Jurkat, Clone E6-1 (cell line): ENCODE measurements around the gene TXNDC8.

Experiments
- DNase-seq: peaks from one replicate; pipeline ENCODE4 v3.0.0-alpha.2; 2011; ENCODE audit warnings: low read depth, low spot score
- H3K4me3 ChIP-seq: 2 replicates; pipeline ENCODE4 v1.5.1; 2011; ENCODE audit warnings: mild to moderate bottlenecking, low read length, control low read depth, moderate library complexity

Gene TXNDC8

DNA sequence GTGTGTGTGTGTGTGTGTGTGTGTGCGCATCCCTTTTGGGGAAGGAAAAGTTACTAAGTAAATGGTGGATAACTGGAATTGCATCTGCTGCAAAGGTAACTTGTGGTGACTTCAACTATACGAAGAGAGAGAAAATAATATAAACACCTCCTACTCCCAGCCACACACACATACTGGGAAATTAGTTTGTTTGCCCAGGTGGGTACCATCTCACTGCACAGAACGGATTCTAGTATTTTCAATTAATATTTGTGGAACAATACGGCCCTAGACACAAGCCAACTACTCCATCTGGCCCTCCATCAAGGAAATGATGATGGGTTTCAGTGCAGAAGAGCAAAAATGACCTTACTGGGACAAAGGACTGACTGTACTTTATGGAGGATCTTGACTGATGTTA lies 49.2 kb downstream of the TXNDC8 start:
- no peak for DNase-seq
- no peak overlapping the region for H3K4me3 ChIP-seq

DNA sequence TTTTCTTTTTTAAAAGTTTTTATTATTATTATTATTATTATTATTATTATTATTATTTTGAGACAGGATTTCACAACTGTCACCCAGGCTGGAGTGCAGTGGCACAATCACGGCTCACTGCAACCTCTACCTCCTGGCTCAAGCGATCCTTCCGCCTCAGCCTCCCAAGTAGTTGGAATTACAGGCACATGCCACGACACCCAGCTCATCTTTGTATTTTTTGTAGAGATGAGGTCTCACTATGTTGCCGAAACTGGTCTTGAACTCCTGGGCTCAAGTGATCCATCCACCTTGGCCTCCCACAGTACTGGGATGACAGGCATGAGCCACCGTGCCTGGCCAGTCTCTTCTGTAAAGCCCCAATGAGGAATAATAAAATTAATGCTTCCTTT lies 50.4 kb downstream of the TXNDC8 start:
- H3K4me3 ChIP-seq = no peak overlapping the region
- DNase-seq = no peak

DNA sequence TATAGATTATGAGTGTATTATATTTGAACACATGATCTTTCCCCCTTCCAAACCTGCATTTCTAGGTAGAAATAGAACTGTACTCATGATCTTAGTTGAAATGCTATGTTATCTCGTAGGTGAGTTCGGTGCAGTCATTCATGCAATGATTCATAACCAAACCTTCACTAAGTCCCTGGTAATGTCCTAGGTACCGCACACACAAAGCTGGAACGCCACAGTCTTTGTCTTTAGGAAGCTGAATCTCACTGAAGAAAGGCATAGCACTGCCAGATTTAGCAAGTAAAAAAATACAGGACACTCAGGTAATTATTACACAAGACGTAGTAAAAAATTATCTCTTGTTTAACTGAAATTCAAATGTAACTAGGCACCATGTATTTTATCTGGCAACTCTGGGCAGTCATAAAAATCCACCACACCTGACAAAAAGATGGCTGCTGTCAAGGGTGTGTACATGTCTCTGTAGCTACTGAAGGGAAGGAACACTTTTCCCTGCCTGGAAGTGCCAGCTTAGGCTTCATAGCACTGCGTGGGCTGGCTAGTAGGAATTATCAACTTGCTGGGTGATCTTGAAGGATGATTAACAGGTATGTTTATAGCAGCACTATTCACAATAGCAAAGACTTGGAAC lies 53.3 kb downstream of the TXNDC8 start:
- H3K4me3 ChIP-seq = no peak overlapping the region
- no peak for DNase-seq

DNA sequence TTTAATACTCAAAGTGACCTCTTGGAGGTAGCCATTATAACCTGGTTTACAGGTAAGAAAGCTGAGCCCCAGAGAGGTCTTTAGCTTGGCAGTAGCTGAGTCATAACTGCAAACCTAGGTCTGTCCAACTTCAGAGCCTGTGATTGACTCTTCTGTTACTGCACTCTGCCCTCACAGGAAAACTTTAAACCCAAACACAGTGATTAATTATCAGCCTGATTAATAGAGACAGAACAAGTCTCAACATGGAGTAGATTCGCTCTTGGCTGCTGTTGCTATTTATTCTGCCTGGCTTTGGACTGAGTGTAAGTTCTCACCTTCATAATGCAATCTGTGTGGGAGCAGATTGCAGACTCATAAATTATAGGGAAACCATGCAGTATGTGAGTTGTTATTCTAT lies 53.9 kb downstream of the TXNDC8 start:
- no peak for DNase-seq
- no peak overlapping the region for H3K4me3 ChIP-seq

DNA sequence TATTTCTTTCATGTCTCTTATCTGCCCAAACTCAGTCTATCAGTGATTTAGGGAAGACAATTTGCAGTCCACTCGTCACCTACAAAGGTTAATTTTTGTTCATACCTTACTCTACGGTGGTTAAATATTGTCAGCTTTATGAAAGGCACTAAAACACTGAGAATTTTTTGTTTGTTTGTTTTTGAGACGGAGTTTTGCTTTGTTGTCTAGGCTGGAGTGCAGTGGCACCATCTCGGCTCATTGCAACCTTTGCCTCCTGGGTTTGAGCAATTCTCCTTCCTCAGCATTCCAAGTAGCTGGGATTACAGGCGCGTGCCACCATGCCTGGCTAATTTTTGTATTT lies 55.0 kb downstream of the TXNDC8 start:
- H3K4me3 ChIP-seq = no peak overlapping the region
- no peak for DNase-seq

DNA sequence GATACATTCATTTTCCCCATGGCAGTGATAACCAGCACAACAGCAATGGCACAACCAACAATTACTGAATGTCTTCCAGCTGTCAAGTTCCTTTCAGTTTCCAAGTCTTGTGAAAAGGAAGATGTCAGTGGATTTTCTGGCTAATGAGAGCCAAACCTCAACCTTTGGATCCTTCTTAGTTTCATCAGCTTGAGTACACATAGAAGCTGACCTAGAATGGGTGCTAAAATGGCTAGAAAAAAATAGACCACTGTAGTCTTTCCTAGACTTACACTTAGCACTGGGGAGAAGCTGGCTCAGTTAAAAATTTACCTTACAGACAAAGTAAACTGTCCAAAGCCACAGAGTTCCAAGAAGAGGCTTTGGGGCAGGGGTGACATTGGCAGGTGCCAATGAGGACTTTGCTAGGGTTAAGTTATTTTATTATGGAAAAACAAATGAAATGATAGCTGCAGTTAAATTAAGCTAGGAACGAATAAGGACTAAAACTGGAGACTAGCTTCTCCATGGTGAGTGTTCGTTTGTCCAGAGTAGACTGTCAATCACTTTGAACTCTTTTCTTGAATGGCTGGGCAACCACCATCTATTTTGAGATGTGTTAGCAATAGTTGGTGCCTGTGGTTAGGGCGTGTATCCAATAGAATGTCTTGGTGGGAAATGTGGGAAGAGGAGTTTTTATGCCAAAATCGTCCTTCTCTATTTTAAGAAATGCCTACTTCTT lies 55.5 kb downstream of the TXNDC8 start:
- H3K4me3 ChIP-seq = no peak overlapping the region
- no peak for DNase-seq

DNA sequence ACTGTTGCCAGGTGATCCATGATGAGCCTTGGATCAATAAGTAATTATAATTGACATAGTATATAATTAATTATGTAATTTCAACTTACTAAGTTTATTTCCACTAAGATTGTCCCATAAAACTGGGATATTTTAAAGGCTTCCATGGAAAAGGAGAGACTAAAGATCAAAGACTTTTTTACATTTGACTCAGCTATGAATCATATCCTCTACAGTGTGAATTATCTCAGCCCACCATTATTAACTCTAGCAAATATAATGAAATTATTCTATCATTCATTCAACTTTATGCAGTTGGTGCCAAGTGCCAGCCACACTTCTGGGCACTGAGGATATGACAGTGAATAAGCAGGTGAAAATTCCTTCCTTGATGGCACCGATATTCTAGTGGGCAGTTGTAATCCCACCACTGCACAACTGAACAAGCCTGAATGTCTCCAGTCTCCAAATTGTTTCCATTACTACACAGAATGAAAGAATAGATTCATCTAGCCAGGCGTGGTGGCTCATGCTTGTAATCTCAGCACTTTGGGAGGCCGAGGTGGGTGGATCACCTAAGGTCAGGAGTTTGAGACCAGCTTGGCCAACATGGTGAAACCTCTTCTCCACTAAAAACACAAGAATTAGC lies 59.5 kb downstream of the TXNDC8 start:
- no peak for DNase-seq
- no peak overlapping the region for H3K4me3 ChIP-seq

DNA sequence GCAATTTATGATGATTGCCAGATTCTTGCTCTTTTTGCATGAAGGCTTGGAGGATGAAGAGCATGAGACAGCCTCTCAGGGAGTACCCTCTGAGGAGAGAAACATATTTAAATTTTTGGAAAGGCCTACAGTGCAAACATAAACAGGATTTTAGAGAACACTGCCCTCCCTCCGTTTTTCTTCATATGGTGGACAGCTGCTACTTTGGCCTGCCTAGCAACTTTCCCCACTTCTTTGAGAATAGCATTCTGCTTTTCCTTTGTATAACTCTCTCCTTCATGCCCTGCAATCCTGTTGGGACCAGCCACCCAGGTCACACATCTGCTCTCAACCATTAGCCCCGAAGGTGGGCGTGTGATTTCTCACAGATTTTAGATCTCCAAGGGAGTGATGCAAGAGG lies 60.9 kb downstream of the TXNDC8 start:
- no peak for DNase-seq
- no peak overlapping the region for H3K4me3 ChIP-seq

DNA sequence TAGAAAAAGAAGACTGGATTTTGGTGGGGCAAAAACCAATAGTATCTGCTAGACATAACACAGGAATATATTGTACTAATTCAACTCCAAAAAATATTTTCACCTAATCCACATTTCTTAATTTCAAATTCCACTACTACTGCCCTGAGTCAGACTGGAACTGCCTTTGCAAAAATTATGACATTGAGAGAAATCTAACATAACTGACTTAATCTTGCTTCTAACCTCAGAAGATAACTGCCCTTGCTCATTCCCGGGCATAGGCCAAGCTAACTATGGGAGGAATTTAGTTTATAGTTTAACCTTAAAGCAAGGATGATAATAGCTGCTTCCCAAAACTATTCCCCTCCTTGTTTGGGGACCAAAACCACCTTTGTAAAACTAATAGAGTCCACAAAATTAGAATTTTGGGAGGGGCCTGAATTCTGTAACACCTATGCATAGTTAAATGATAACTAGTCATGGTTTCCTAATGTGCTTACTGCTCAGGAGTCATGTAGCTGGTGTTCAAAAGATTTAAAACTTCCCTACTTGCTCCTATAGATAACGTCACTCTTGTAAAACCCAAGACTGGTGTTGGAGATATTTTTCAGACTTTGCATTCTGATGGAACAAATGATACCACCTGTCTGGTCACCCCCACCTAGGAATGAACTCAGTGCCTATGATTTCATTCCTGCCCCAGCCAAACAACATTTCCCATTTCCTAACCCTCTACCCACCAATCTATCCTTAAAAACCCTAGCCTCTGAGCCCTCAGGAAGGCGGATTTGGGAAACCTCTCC lies 67.3 kb downstream of the TXNDC8 start:
- H3K4me3 ChIP-seq = no peak overlapping the region
- DNase-seq = no peak

DNA sequence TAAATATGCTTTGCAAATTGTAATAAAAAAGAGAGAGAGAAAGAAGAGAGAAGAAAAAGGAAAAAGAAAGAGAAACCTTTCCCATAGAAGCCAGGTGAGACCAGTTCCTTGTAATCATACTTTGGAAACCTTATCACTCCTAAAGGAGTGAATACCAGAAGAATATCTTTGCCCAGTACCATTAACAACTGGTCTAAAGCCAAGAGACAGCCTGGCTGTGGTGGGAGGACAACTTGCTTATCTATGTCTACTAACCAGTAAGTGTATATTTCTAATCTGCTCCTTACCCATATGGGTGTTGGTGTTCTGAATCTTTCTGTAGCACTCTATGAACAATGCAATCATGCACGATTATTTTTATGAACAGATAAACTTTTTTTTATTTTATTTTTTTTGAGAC lies 70.9 kb downstream of the TXNDC8 start:
- no peak overlapping the region for H3K4me3 ChIP-seq
- DNase-seq = no peak

DNA sequence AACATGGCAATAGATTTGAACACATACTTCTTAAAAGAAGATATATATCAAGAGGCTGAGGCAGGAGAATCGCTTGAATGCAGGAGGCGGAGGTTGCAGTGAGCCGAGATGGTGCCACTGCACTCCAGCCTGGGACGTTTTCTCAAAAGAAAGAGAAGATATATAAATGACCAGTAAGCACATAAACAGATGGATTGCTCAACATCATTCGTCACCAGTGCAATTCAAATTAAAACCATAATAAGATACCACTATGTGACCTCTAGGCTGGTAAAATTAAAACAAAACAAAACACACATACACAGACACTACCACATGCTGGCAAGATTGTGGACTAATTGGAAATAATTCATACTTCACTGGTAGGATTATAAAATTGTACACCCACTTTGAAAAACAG lies 76.0 kb downstream of the TXNDC8 start:
- H3K4me3 ChIP-seq = no peak overlapping the region
- no peak for DNase-seq

DNA sequence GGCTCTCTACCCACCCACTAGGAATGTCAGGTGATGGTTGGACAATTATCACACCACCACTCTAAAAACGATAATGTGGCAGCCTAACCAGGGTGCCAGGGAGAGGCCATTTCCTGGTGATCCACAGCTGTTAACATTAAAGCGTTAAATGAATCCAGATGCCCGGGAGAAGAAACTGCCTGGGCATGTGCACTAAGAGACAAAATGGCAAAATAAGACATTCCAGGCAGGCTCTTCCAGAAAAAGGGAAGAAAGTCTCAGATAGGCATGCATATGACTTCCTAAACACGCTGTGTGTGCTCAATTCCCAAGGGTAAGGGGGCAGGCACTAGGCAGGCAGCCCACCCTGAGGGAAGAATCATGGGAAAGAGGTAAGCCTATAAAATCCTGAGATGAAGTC lies 76.8 kb downstream of the TXNDC8 start:
- H3K4me3 ChIP-seq = no peak overlapping the region
- no peak for DNase-seq

DNA sequence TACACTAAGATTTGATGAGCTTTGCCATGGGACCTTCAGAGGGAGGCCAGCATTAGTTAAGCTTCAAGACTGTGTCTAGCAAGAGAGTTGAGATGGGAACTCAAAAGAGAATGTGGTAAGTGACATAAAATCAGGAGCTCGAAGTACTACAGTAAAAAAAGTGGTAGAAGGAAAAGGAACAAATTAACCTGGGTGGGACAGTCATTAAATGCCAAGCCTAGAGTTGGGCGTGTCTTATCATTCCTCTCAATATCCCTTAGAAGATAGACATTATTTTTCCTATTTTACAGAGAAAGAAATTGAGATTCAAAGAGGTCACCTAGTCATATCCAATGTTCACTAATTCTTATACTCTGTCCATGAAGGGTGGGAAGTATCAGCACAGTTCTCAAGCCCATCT lies 78.1 kb downstream of the TXNDC8 start:
- no peak overlapping the region for H3K4me3 ChIP-seq
- DNase-seq = no peak

DNA sequence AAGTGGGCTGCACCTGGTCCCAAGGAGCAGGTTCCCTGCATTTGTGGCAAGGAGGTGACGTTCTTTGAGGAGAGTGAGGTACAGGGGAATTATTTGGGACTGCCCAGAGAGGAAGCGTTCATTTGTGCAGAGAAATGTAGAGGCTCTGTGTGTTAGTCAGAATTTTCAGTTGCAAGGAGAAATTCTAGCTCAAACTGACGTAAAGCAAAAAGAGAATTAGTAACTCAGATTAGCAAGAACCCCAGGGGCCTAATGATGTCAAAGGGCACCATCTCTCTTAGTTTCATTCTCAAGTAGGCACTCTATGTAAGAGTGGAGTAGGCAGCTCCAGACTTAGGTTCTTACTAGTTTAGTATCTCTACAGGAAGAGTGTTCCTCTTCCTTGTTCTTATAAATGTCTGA lies 79.0 kb downstream of the TXNDC8 start:
- H3K4me3 ChIP-seq = no peak overlapping the region

DNA sequence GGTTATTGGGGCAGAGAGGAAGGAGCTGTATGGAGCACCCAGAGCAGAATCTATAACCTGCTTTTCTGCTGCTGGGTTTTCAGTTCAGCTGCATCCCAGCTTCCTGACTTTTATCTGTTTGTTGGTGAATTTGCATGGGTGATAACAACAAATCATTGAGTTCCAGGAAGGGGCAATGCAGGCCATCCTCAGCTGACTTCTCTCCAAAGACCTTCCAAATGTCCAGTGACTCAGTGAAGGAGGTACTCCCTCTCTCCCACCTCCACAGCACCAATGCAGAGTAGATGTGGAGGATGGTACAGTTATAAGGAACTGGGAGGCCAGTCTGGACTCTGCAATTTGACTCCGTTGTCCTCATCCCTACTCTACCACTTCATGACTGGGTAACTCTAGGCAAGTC lies 79.7 kb downstream of the TXNDC8 start:
- DNase-seq = no peak
- H3K4me3 ChIP-seq = no peak overlapping the region

More for the DNA sequence above, 79.0 kb downstream of the TXNDC8 start:
- no peak for DNase-seq

DNA sequence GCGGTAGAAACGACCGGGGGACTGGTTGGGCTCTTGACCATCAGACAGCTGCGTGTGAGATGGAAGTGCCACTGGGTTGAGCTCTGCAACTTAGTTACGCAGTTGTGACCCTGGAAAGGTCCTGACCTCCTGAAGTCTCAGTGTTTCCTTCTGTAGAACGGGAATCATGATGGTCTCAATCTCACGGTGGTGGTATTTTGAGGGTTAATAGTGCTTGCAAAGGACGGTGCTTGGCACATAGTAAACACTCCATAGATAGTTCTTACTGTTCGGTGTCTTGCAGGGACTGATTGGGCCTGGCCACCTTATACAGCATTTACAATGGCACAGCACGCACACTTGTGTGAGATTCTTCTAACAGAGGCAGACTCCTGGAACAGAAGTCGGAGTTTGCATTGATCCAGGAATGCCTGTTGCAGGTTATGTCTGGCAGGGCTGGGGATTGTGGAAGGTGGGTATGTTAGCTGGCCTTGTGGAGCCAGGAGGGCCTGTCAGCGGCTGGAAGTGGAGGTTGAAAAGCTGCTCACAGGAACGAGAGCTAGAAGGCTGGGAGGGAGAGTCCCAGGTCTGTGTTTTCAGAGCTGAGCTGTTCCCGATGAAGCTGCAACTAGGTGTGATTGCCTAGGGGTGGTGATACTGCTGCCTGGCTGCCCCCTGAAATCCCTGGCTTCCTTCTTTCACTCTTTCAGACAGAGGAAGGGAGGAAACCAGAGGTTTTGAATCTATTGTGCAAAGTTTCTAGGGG lies 80.4 kb downstream of the TXNDC8 start:
- no peak for DNase-seq
- peak overlapping the region; percentile 85 for H3K4me3 ChIP-seq

DNA sequence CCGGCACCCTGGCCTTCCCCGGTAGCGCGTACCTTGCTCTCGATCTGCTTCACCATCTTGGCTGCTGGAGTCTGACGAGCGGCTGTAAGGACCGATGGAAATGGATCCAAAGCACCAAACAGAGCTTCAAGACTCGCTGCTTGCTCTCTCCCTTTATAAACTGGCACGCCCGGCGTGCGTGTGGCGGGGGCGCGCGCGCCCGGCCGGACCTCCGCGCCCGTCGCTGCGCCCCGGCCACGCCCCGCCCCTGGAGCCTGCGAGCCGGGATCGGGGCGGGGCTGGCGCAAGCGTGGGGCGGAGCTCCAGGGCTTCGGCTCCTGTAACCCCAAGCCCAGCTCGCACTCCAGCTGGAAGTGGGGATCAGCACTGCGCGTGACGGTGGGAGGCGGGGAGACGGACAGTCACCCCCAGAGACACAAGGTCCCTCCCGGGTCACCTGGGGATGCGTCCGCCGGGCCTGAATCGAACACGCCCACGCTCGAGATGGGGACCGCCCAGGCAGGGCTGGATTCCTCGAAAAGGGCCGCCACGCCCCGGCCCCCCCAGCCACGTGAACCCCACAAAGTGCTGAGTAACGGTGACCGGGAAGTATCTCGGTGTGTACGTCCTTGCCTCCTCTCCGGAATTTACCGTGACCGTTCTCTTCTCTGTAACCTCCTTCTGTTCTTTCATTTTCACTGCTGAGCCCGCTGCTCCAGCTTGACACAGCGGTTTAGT lies 81.1 kb downstream of the TXNDC8 start, which contains the start of gene TXN:
TSS of gene TXN (minus strand) at position 128 of the 717 bp plus-strand sequence. CDS start at position 56, 72 bp downstream.
- peak within 1 kb of the TSS; percentile 85 for H3K4me3 ChIP-seq
- DNase-seq = peak; percentile 78

DNA sequence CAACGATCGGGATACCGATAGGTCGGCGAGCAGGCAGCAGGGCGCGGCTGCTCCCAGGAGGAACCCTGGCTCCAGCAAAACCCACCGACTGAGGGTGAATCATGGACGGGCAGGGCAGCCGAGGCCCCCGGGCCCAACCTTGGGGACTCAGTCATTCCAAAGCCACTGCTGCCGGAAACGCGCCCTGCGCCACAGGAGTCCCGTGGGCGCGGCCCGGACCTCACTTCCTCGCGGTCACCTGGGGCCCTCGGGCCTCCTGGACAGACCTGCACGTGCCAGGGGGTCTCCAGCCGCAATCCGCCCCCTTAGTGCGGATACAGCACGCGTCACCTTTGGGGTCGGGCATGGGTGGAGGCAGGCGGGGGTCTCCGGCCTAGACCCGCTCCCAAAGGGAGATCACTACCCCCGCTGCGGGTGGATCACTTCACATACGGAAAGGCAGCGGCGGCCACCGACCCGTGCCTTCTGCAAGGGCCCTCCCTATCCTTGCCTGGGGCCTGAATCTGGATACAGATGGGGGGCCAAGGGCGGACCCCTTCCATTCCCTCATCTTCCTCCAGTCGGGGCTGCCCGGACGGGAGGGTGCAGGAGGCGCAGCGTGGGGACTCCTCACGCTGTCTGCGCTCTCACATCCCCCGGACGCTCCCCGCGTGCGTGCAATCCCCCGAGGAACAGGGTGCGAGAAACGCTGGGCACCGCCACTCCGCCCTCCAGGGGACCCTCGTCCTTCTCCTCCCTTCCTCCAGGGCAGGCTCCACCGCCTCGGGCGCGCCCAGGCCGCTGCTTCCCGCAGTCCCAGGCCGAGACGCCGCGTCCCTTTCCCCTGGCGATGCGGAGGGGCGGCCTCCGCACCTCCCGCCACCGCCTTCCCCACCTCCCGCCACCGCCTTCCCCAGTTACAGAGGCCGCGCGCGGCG lies 81.9 kb downstream of the TXNDC8 start:
- no peak for DNase-seq
- H3K4me3 ChIP-seq = peak overlapping the region; percentile 85
